Body of pancreas (tissue), 4 donors: ENCODE results near the gene OR52E2.

Experiments used
- POLR2A ChIP-seq, 3 donors: fragments of 450-650 bp; IDR thresholded peaks; one replicate each; pipeline ENCODE4 v1.6.1; 2016; ENCODE audit warnings: antibody characterized with exemption in 3 of 3, mild to moderate bottlenecking in 2 of 3
- TF ChIP-seq, protein P1 (sequence below), 7 experiments: fragments of 450-650 bp in 4 of 7; fragments of 200-600 bp in 3 of 7; sonication (generic) in 3 of 7; IDR thresholded peaks; one replicate each; pipeline ENCODE4 v1.5.1; 2016 to 2019; ENCODE audit warnings: antibody characterized with exemption in 7 of 7

DNA sequence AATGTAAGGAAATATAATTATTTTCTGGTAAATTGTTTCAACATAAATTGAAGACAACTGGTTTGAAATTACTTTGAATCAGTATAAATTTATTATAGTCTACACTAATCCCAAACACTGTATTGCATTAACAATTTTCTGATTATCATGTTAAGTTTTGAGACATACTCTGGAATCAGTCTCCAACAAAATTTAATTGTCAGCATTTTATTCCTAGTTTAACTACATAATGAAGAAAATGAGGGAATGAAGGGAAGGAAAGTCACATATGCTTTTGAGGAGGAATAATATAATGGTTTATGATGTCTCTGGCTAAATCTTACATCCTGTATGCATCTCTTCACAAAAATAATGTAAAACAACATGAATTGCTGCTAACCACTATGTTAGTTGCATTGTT, 24.2 kb upstream of the OR52E2 start:
- TF ChIP-seq, protein P1, sequence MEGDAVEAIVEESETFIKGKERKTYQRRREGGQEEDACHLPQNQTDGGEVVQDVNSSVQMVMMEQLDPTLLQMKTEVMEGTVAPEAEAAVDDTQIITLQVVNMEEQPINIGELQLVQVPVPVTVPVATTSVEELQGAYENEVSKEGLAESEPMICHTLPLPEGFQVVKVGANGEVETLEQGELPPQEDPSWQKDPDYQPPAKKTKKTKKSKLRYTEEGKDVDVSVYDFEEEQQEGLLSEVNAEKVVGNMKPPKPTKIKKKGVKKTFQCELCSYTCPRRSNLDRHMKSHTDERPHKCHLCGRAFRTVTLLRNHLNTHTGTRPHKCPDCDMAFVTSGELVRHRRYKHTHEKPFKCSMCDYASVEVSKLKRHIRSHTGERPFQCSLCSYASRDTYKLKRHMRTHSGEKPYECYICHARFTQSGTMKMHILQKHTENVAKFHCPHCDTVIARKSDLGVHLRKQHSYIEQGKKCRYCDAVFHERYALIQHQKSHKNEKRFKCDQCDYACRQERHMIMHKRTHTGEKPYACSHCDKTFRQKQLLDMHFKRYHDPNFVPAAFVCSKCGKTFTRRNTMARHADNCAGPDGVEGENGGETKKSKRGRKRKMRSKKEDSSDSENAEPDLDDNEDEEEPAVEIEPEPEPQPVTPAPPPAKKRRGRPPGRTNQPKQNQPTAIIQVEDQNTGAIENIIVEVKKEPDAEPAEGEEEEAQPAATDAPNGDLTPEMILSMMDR (IDR thresholded peaks at IDR 0.05) = no peak
- no peak for TF ChIP-seq POLR2A (IDR thresholded peaks at IDR 0.05)
